HepG2 (cell line): ENCODE measurements around the gene GARIN5A. TPM values are rescaled to one million over a fixed set of nuclear protein-coding genes. Genes with fewer than 3 reads are reported as not detected.

Source experiments
- ATF7 ChIP-seq, 2 experiments: fragments of 450-650 bp in 1 of 2; sonication (generic) in 1 of 2; formaldehyde crosslinking in 1 of 2; IDR thresholded peaks; 2 replicates each; pipeline versions ENCODE4 v1.4.0 to v1.6.1; 2016 to 2020; ENCODE audit warnings: antibody characterized with exemption in 1 of 2, mild to moderate bottlenecking in 1 of 2, missing genetic modification reagents in 1 of 2
- BORCS8-MEF2B ChIP-seq: sonication (generic); formaldehyde crosslinking; IDR thresholded peaks from 2 replicates; pipeline ENCODE4 v1.8.0; 2022; ENCODE audit warnings: mild to moderate bottlenecking, missing genetic modification reagents
- CBFB ChIP-seq: sonication (generic); formaldehyde crosslinking; IDR thresholded peaks from 2 replicates; pipeline ENCODE4 v1.4.0; 2020; ENCODE audit warnings: missing genetic modification reagents
- ETV6 ChIP-seq: sonication (generic); formaldehyde crosslinking; conservative IDR thresholded peaks from 2 replicates; pipeline ENCODE4 v1.4.0; 2020; ENCODE audit warnings: missing genetic modification reagents
- KLF15 ChIP-seq: sonication (generic); formaldehyde crosslinking; IDR thresholded peaks from 2 replicates; pipeline ENCODE4 v1.8.1; 2023; ENCODE audit warnings: borderline replicate concordance, mild to moderate bottlenecking, inconsistent platforms, missing genetic modification reagents, mixed read lengths
- NFAT5 ChIP-seq: sonication (generic); formaldehyde crosslinking; IDR thresholded peaks from 2 replicates; pipeline ENCODE4 v1.4.0; 2020; ENCODE audit warnings: missing genetic modification reagents
- NFATC3 ChIP-seq: sonication (generic); formaldehyde crosslinking; IDR thresholded peaks from 2 replicates; pipeline ENCODE4 v1.5.1; 2020; ENCODE audit warnings: mild to moderate bottlenecking, missing genetic modification reagents
- NR2C2 ChIP-seq: sonication (generic); formaldehyde crosslinking; IDR thresholded peaks from 2 replicates; pipeline ENCODE4 v1.4.0; 2020; ENCODE audit warnings: missing genetic modification reagents, mild to moderate bottlenecking, moderate library complexity, borderline replicate concordance
- TBL1XR1 ChIP-seq: fragments of 150-350 bp; IDR thresholded peaks from 2 replicates; pipeline ENCODE4 v1.6.1; 2014; ENCODE audit warnings: borderline replicate concordance, low read length; ENCODE audit not compliant: partially characterized antibody
- YY1 ChIP-seq: IDR thresholded peaks from 2 replicates; pipeline ENCODE4 v1.6.1; 2011; ENCODE audit warnings: low read length, low read depth, moderate library complexity, mild to moderate bottlenecking; ENCODE audit not compliant: insufficient read depth, insufficient replicate concordance
- ZBTB1 ChIP-seq: sonication (generic); formaldehyde crosslinking; IDR thresholded peaks from 2 replicates; pipeline ENCODE4 v1.4.0; 2020; ENCODE audit warnings: missing genetic modification reagents, borderline replicate concordance
- ZNF292 ChIP-seq: sonication (generic); formaldehyde crosslinking; IDR thresholded peaks from 2 replicates; pipeline ENCODE4 v1.8.1; 2022; ENCODE audit warnings: mild to moderate bottlenecking, low read depth, missing genetic modification reagents, borderline replicate concordance
- ZNF619 ChIP-seq: sonication (generic); formaldehyde crosslinking; IDR thresholded peaks from 2 replicates; pipeline ENCODE4 v1.4.0; 2020; ENCODE audit warnings: mild to moderate bottlenecking, missing genetic modification reagents
- ZNF792 ChIP-seq: IDR thresholded peaks from 2 replicates; pipeline ENCODE4 v1.6.1; 2016
- ZNF816 ChIP-seq: sonication (generic); formaldehyde crosslinking; IDR thresholded peaks from 2 replicates; pipeline ENCODE4 v1.8.0; 2022; ENCODE audit warnings: missing genetic modification reagents, mild to moderate bottlenecking, borderline replicate concordance
- polyA plus RNA-seq, 8 experiments: library from polyadenylated mRNA; depleted of rRNA in 3 of 8; stranded (reverse) in 7 of 8; unstranded in 1 of 8; fragments of >200 nt; fragmentation: Illumina TruSeq in 4 of 8; extraction: Trizol in 4 of 8; gene quantifications; 2 replicates each; pipeline versions ENCODE4 v1.2.1 to v1.2.3, GENCODE V29; 2011 to 2016; ENCODE audit warnings: low read depth in 4 of 8, missing spikeins in 1 of 8, mixed read lengths in 1 of 8; ENCODE audit not compliant: insufficient read depth in 1 of 8
- total RNA-seq, 5 experiments: library from RNA; depleted of rRNA; stranded (reverse); fragments of >200 nt; fragmentation: Illumina TruSeq; extraction: Trizol; gene quantifications; 2 replicates each; pipeline ENCODE4 v1.2.3, GENCODE V29; 2016; ENCODE audit warnings: low read depth in 1 of 5
- TF ChIP-seq, protein P1 (sequence below): sonication (generic); formaldehyde crosslinking; IDR thresholded peaks from 2 replicates; pipeline ENCODE4 v1.4.0; 2020; ENCODE audit warnings: missing genetic modification reagents; ENCODE audit errors: not compliant biosample characterization
- TF ChIP-seq, protein P2 (sequence below): IDR thresholded peaks from 2 replicates; pipeline ENCODE4 v1.6.1; 2016; ENCODE audit warnings: control low read depth
- TF ChIP-seq, protein P3 (sequence below): sonication (generic); formaldehyde crosslinking; IDR thresholded peaks from 2 replicates; pipeline ENCODE4 v1.4.0; 2020; ENCODE audit warnings: missing genetic modification reagents
- TF ChIP-seq, protein P4 (sequence below): sonication (generic); formaldehyde crosslinking; IDR thresholded peaks from 2 replicates; pipeline ENCODE4 v1.9.0; 2021; ENCODE audit warnings: missing genetic modification reagents, borderline replicate concordance

GARIN5A gene
- total and polyA plus RNA-seq, 2 of the 13 experiments (the other 11 are each of a cell fraction or from before 2014, with no cell fraction given), result not detected

- TF ChIP-seq NFAT5 (CRISPR knock-in tag), result no peak
- 0 out of 2 replicates have a peak, but pooled peaks have one; percentile 15 for TF ChIP-seq CBFB (CRISPR knock-in tag)
- no peak for TF ChIP-seq ZNF816
- no peak for TF ChIP-seq ZNF619 (CRISPR knock-in tag)
- TF ChIP-seq, protein P1, sequence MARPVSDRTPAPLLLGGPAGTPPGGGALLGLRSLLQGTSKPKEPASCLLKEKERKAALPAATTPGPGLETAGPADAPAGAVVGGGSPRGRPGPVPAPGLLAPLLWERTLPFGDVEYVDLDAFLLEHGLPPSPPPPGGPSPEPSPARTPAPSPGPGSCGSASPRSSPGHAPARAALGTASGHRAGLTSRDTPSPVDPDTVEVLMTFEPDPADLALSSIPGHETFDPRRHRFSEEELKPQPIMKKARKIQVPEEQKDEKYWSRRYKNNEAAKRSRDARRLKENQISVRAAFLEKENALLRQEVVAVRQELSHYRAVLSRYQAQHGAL (CRISPR knock-in tag), result no peak
- no peak for TF ChIP-seq ATF7 (IDR thresholded peaks at IDR 0.05)
- TF ChIP-seq ATF7 (CRISPR knock-in tag; IDR thresholded peaks at IDR 0.05), result no peak
- peak; percentile 52; the same call in 1 of the 2 replicates for TF ChIP-seq BORCS8-MEF2B
- no peak for TF ChIP-seq ZNF792
- no peak for TF ChIP-seq NR2C2 (CRISPR knock-in tag)
- TF ChIP-seq ZNF292 (CRISPR knock-in tag), result no peak
- no peak for TF ChIP-seq KLF15 (CRISPR knock-in tag)
- TF ChIP-seq ZBTB1 (CRISPR knock-in tag), result no peak
- TF ChIP-seq, protein P2, sequence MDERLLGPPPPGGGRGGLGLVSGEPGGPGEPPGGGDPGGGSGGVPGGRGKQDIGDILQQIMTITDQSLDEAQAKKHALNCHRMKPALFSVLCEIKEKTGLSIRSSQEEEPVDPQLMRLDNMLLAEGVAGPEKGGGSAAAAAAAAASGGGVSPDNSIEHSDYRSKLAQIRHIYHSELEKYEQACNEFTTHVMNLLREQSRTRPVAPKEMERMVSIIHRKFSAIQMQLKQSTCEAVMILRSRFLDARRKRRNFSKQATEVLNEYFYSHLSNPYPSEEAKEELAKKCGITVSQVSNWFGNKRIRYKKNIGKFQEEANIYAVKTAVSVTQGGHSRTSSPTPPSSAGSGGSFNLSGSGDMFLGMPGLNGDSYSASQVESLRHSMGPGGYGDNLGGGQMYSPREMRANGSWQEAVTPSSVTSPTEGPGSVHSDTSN (CRISPR knock-in tag), result no peak
- no peak for TF ChIP-seq TBL1XR1
- TF ChIP-seq, protein P3, sequence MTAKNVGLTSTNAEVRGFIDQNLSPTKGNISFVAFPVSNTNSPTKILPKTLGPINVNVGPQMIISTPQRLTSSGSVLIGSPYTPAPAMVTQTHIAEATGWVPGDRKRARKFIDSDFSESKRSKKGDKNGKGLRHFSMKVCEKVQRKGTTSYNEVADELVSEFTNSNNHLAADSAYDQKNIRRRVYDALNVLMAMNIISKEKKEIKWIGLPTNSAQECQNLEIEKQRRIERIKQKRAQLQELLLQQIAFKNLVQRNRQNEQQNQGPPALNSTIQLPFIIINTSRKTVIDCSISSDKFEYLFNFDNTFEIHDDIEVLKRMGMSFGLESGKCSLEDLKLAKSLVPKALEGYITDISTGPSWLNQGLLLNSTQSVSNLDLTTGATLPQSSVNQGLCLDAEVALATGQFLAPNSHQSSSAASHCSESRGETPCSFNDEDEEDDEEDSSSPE (CRISPR knock-in tag), result peak; percentile 28; the same call in 1 of the 2 replicates
- TF ChIP-seq NFATC3, result no peak
- TF ChIP-seq, protein P4, sequence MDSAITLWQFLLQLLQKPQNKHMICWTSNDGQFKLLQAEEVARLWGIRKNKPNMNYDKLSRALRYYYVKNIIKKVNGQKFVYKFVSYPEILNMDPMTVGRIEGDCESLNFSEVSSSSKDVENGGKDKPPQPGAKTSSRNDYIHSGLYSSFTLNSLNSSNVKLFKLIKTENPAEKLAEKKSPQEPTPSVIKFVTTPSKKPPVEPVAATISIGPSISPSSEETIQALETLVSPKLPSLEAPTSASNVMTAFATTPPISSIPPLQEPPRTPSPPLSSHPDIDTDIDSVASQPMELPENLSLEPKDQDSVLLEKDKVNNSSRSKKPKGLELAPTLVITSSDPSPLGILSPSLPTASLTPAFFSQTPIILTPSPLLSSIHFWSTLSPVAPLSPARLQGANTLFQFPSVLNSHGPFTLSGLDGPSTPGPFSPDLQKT (CRISPR knock-in tag), result no peak
- TF ChIP-seq YY1, result no peak
- no peak for TF ChIP-seq ETV6 (CRISPR knock-in tag)
Measured at GRCh38 chr19:50431343-50432220, 45.1 kb downstream of the GARIN5A start (continued).
